Measurements from ENCODE around the gene ABCA2. TPM values are rescaled to one million over a fixed set of nuclear protein-coding genes. Genes with fewer than 3 reads are reported as not detected.
A peak's percentile ranks its signal among the peaks of the same experiment; 100 is the strongest.
"Not testable (repeated sequence)": the region's sequence is repeated elsewhere in the genome, so short reads cannot be mapped to it uniquely, and the experiment has no call there.

Gene ABCA2
- total RNA-seq, 1 donor from 2014 or later: 13.6 TPM

DNA sequence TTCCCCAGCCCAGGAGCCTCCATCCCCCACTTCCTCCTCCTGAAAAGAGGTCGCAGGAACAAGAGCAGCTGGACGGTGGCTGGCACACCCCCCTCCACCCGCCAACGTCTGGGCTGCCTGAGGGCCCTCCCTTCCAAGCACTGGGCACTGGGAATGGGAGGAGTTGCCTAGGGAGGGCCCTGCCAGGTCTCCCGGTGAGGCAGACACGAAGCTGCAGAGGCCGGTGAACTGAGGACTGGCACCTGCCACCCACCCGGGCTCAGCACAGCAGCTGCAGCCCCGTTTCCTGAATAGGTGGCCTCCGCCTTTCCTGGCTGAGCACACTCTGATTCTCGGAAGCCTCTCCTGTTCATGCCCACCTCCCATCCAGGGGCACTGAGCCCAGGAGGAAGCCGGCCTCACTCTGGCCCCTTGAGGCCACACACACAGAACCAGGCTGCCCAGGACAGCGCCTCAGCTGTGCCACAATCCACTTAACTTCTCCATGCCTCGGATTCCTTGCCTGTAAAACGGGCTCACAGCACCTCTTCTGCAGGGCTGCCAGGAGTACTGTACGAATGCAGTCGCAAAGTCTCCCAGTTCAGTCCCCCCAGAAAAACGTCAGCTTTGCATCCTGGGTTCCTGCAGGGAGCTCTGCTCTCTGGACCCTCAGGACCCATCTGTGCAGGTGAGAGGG is 16.6 kb upstream of the ABCA2 start:
- no peak for DNase-seq

GRCh38 chr9:137044037-137044436 is 16.0 kb upstream of the ABCA2 start:
- DNase-seq: no peak

- no peak for DNase-seq
These were observed 15.0 kb upstream of the ABCA2 start for GRCh38 chr9:137042751-137043727.

GRCh38 chr9:137041124-137041523 is 13.1 kb upstream of the ABCA2 start:
- no peak for DNase-seq

GRCh38 chr9:137040568-137040967 is 12.5 kb upstream of the ABCA2 start:
- DNase-seq: no peak

- DNase-seq: no peak
These were observed 11.8 kb upstream of the ABCA2 start for GRCh38 chr9:137039611-137040366.

GRCh38 chr9:137038916-137039315 is 10.9 kb upstream of the ABCA2 start:
- DNase-seq: no peak

DNA sequence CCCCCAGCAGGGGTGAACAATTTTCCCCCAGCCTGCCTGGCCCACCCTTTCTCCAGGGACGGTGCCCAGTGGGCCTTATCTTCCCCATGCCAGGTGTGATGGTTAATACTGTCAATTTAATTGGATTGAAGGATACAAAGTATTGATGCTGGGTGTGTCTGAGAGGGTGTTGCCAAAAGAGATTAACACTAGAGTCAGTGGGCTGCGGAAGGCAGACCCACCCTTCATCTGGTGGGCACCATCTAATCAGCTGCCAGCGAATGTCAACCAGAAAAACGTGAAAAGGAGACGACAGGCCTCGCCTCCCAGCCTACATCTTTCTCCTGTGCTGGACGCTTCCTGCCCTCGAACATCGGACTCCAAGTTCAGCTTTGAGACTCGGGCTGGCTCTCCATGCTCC is 9.4 kb upstream of the ABCA2 start:
- DNase-seq: no peak

- DNase-seq: no peak
These were observed 9.0 kb upstream of the ABCA2 start for GRCh38 chr9:137037035-137037434.

- DNase-seq: no peak
These were observed 7.9 kb upstream of the ABCA2 start for GRCh38 chr9:137035937-137036336.

DNA sequence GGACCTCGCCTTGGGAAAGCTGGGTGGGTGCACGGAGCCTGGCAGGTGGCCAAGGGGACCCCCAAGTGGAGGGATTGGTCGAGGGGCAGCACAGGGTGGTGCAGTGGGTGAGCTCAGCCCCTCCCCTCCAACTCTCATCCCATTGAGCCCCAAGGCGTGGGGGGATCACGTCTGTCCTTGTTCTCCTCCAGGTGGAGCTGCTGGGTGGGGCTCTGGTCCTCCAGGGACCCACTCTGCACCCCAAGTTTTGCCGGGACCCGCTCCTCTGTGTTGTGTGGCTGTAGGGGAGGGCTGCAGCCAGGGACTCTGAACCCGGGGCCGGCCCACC is 7.4 kb upstream of the ABCA2 start:
- DNase-seq: no peak

GRCh38 chr9:137034709-137035506 is 6.9 kb upstream of the ABCA2 start:
- DNase-seq: peak; percentile 76

- no peak for DNase-seq
These were observed 6.1 kb upstream of the ABCA2 start for GRCh38 chr9:137034039-137034708.

GRCh38 chr9:137033481-137033880 is 5.4 kb upstream of the ABCA2 start:
- not testable (repeated sequence) for DNase-seq

- DNase-seq: no peak
These were observed 4.8 kb upstream of the ABCA2 start for GRCh38 chr9:137032858-137033257.

DNA sequence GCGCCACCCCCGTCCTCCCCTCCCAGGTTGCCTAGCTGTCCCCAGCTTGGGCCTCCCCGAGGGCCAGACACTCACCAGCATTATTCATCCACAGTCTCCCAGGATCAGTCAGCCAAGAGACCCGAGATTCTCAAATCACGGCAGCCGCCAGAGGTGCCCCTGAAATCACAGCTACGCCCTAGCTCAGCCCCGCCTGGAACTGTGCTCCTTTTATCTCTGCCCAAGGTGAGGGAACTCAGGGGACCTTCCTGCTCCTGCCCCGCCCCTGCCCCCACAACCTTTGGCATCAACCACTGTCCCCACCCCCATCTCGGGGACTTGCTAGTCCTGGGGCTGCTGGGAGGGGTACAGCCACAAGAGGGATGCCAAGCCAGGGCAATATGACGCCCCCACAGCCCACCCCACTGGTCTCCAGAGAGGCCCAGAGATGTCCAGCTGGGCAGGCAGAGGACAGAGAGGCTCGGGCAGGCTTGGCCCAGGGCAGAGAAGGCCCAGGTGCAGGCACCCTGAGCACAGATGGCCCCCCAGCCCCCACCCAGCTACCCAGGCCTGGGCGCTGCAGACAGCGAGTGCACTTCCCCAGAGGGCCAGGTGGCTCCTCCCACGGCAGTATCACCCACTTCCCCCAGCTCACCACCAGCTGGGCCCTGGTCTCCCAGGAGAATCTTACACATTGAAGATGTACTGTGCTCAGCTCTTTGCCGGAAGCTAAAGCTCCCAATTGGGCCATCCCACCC is 4.0 kb upstream of the ABCA2 start, which contains the start of gene FUT7:
Gene FUT7 (minus strand): TSS at position 185 of the 737 bp plus-strand sequence. CDS start 97 bp downstream, at position 88.
- DNase-seq: no peak

GRCh38 chr9:137030538-137031527 is 2.8 kb upstream of the ABCA2 start:
- no peak for DNase-seq

DNA sequence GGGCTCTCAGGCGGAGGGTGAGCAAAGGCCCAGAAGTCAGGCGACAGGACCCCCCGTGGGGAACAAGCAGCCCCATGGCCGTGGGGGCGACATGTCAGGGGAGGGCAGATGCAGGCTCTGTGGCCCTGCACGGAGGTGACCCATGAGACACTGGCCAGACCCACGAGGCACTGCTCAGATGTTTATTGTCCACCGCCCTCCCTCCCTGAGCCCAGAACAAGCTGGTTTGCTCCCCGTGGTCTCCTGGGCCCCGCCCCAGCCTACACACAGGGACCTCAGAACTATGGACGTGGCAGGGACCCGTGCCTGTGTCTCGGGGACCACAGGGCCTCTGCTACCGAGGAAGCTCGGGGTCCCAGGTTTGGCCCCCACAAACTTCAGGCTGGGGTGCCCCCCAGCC is 2.0 kb upstream of the ABCA2 start:
- DNase-seq: no peak
